ENCODE data around the gene SLX4IP. TPM values are rescaled to one million over a fixed set of nuclear protein-coding genes. Genes with fewer than 3 reads are reported as not detected.

Gene SLX4IP
- total and polyA plus RNA-seq, 5 donors from 2014 or later: 1.5 to 4.1 (median 2.4) TPM

DNA sequence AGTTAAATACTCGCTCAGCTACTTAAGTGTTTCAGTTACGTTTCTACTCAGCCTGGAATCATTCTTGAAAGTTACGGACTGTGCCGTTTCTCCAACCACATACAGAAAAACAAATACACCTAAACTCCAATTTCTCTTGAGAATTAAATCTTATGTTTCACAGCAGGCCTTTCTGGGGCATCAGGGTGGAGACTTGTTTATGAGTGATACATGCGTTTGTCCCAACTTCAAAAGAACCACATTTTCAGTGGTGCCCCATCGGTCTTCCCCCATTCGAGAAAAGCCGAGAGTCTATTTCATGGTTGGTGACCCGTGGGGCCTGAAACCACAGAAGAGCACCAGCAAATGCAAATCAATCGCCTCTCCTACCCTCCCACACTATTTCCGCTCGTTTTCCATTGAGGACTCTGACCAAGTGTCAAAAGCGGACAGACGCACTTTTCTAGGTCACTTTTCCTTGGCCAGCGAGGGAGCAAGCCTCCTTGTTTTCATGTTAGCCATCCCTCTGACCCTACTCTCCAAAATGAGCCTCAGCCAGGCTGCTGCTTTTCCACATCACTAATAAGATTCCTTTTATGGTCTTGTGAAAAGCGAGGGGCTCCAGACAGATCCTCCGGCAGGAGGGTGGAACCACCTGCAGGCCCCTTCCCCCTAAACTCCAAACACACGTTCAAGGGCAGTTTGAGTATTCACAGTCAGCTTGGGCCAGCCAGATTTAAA lies 235.6 kb downstream of the SLX4IP start:
- no peak for ATAC-seq (ENCODE audit: low read depth in 2 of 2)
- no peaks in the 10 kb centered on the region for H3K36me3 ChIP-seq (ENCODE audit: control insufficient read depth, insufficient read depth, low read length)
- H3K4me3 ChIP-seq (ENCODE audit: low read depth, low read length): no peak overlapping the region
- H3K36me3 Mint-ChIP-seq: no peaks in the 10 kb centered on the region
- no peak for DNase-seq
- peaks cover 51% of the 10 kb centered on the region for H3K27me3 Mint-ChIP-seq
- peaks cover 0 to 32% (median 0%) of the 10 kb centered on the region in 4 donors for H3K4me1 Mint-ChIP-seq
- peaks cover 35% of the 10 kb centered on the region for H3K4me1 ChIP-seq (ENCODE audit: control insufficient read depth, insufficient read depth, low read length, poor library complexity, severe bottlenecking)
- H3K9me3 ChIP-seq (ENCODE audit: control insufficient read depth in 2 of 2, low read length in 2 of 2): no peaks in the 10 kb centered on the region
- H3K4me3 Mint-ChIP-seq: no peak overlapping the region
- no peak overlapping the region for H3K27ac ChIP-seq (ENCODE audit: insufficient read depth, low read length, poor library complexity, severe bottlenecking)
- no peak overlapping the region for H3K27ac Mint-ChIP-seq
- H3K9me3 Mint-ChIP-seq: no peaks in the 10 kb centered on the region
- H3K27me3 ChIP-seq (ENCODE audit: control insufficient read depth, insufficient read depth, low read length): peaks cover 18% of the 10 kb centered on the region

DNA sequence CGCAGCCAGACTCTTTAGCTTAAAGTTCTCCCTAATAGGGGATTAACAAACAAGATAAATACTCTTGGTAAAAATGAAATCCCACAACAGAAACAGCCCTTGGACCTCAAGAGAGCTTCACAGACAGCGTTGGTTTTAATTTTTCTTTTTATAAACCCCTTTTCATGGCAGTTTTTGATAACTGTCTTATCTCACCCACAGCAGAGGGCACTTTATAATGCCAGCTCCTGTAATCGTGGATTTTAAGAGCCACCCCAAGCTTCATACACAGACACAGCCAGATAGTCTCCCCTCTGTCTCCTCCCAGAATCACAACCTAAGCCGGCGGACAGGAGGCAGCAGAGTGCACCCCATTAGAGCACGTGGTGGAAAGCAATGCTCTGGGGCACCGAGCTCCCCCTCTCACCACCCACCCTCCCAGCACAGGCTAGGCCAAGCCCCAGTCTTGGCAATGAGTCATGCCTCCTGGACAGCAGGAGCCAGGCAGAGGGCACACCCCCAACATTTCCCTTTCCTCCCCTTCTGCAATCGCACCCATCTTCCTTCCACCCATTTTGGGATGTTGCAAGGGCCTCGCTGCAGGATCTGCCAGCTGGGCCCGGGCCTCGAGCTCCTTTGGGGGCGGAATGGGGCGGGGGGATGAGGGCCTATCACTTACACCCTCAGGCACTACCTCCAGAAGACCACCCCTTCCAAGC lies 236.3 kb downstream of the SLX4IP start:
- H3K9me3 ChIP-seq (ENCODE audit: control insufficient read depth in 2 of 2, low read length in 2 of 2): no peaks in the 10 kb centered on the region
- Mint-ChIP-seq H3K9me3 (no peaks in the 10 kb centered on the region), H3K27me3 (peaks cover 58% of the 10 kb centered on the region), H3K27ac (peak overlapping the region in 1 of 3 donors; percentile 6), H3K36me3 (no peaks in the 10 kb centered on the region), H3K4me3 (peak overlapping the region in 2 of 4 donors; percentile 11 to 44), H3K4me1 (peaks cover 0 to 32% (median 0%) of the 10 kb centered on the region in 4 donors)
- ATAC-seq (ENCODE audit: low read depth in 2 of 2) (peak; percentile 30 to 33), DNase-seq (peak in 1 of 3 donors; percentile 35)
- no peak overlapping the region for H3K27ac ChIP-seq (ENCODE audit: insufficient read depth, low read length, poor library complexity, severe bottlenecking)
- H3K36me3 ChIP-seq (ENCODE audit: control insufficient read depth, insufficient read depth, low read length): no peaks in the 10 kb centered on the region
- H3K4me3 ChIP-seq (ENCODE audit: low read depth, low read length): no peak overlapping the region
- peaks cover 21% of the 10 kb centered on the region for H3K27me3 ChIP-seq (ENCODE audit: control insufficient read depth, insufficient read depth, low read length)
- peaks cover 35% of the 10 kb centered on the region for H3K4me1 ChIP-seq (ENCODE audit: control insufficient read depth, insufficient read depth, low read length, poor library complexity, severe bottlenecking)

DNA sequence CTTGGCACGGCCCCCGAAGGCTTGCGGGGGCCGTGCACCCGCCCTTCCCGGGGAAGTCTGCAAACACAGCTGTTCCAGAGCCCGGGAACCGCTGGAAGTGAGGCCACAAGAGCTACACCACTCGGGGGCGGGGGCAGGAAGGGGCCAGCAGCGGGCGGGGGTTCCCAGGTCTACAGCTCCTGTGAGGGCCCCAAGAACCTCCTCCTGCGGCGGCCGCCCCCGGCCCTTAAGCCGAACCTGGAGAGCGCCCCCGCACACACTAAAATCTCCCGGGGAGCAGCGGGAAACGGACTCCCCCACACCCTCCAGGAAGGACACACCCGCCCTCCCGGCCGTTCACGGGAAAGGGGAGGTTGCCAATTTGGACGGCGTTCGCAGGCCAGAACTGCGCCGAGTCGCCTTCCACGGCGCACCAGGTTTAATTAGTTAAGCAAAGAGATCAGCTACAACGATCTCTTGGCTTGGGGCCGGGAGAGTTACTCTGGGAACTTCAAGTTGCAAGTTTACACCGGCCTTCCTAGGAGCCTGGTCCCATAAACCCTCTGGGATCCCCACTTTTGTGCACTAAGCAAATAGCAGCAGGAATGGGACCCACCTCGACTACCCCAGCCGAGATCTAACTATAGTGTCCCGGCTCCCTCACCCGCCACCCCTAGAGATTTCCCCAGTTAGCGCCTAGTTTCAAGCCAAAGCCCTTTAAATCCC lies 237.0 kb downstream of the SLX4IP start:
- Mint-ChIP-seq H3K27ac (no peak overlapping the region), H3K36me3 (no peaks in the 10 kb centered on the region), H3K27me3 (peaks cover 65% of the 10 kb centered on the region), H3K4me1 (peaks cover 0 to 32% (median 0%) of the 10 kb centered on the region in 4 donors), H3K9me3 (no peaks in the 10 kb centered on the region), H3K4me3 (peak overlapping the region; percentile 56 to 93 (median 74))
- DNase-seq (peak in 1 of 3 donors; percentile 9), ATAC-seq (ENCODE audit: low read depth in 2 of 2) (no peak)
- Histone ChIP-seq H3K4me3 (ENCODE audit: low read depth, low read length) (no peak overlapping the region), H3K27ac (ENCODE audit: insufficient read depth, low read length, poor library complexity, severe bottlenecking) (no peak overlapping the region), H3K4me1 (ENCODE audit: control insufficient read depth, insufficient read depth, low read length, poor library complexity, severe bottlenecking) (peaks cover 35% of the 10 kb centered on the region), H3K36me3 (ENCODE audit: control insufficient read depth, insufficient read depth, low read length) (no peaks in the 10 kb centered on the region), H3K9me3 (ENCODE audit: control insufficient read depth in 2 of 2, low read length in 2 of 2) (no peaks in the 10 kb centered on the region), H3K27me3 (ENCODE audit: control insufficient read depth, insufficient read depth, low read length) (peaks cover 25% of the 10 kb centered on the region)

DNA sequence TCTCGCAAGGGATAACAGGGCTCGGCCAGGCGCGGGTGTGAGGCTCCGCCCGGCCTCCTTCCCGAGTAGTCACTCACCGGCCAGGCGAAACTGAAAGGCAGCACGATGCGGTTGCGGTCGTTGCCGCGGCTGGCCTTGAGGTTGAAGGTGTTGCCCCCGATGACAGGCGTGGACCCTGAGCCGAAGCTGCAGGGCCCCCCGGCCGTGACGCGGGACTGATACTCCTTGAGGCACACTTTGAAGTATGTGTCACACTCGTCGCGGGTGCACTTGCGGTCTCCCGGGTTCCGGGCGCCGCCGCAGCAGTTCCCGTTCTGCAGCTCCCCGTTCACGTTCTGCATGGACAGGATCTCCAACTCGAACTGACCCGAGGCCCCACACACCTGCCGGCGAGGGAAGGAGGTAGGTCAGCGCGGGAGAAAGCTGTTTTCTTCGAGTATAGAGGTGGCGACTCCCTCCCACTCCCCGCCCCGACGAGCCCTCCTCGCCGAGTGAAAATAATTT lies 237.6 kb downstream of the SLX4IP start:
- peak overlapping the region; percentile 56 to 93 (median 74) for H3K4me3 Mint-ChIP-seq
- no peaks in the 10 kb centered on the region for H3K36me3 Mint-ChIP-seq
- H3K4me1 Mint-ChIP-seq: peaks cover 0 to 32% (median 0%) of the 10 kb centered on the region in 4 donors
- no peak overlapping the region for H3K4me3 ChIP-seq (ENCODE audit: low read depth, low read length)
- no peaks in the 10 kb centered on the region for H3K9me3 Mint-ChIP-seq
- no peak overlapping the region for H3K27ac Mint-ChIP-seq
- H3K4me1 ChIP-seq (ENCODE audit: control insufficient read depth, insufficient read depth, low read length, poor library complexity, severe bottlenecking): peaks cover 35% of the 10 kb centered on the region
- no peaks in the 10 kb centered on the region for H3K9me3 ChIP-seq (ENCODE audit: control insufficient read depth in 2 of 2, low read length in 2 of 2)
- DNase-seq (peak in 1 of 3 donors; percentile 38), ATAC-seq (ENCODE audit: low read depth in 2 of 2) (peak in 1 of 2 donors; percentile 9)
- H3K27ac ChIP-seq (ENCODE audit: insufficient read depth, low read length, poor library complexity, severe bottlenecking): no peak overlapping the region
- peaks cover 25% of the 10 kb centered on the region for H3K27me3 ChIP-seq (ENCODE audit: control insufficient read depth, insufficient read depth, low read length)
- no peaks in the 10 kb centered on the region for H3K36me3 ChIP-seq (ENCODE audit: control insufficient read depth, insufficient read depth, low read length)
- peaks cover 66% of the 10 kb centered on the region for H3K27me3 Mint-ChIP-seq

DNA sequence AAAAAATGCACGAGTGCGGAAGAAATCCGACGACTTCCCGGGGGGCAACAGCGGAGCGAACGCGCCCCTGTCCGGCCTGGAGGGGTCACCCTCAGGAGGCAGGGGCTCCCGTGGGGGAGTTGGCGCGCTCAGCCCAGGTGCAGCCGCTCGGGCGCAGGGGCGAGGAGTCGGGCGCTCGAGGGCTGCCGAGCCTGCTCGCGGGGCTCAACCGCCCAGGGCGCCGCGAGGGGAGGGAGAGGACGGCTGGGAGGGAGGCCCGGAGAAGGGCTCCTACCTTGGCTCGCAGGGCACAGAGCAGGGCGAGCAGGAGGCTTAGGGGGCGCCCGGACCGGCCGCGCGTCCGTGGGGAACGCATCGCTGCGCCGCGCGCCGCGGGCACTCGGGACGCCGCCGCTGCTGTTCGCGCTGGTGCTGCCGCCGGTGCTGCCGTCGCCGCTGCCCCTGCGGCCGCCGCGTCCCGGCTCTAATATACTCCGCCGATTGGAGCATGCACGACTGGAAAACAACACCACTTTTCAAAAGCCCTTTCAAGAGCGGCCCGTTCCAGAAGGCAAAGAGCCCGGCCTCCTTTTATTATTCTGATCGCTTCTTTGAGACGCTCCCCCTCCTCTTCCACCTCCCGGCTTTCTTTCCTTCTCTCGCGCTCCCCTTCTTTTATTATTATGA lies 238.2 kb downstream of the SLX4IP start:
- ATAC-seq (ENCODE audit: low read depth in 2 of 2): no peak
- no peaks in the 10 kb centered on the region for H3K36me3 Mint-ChIP-seq

DNA sequence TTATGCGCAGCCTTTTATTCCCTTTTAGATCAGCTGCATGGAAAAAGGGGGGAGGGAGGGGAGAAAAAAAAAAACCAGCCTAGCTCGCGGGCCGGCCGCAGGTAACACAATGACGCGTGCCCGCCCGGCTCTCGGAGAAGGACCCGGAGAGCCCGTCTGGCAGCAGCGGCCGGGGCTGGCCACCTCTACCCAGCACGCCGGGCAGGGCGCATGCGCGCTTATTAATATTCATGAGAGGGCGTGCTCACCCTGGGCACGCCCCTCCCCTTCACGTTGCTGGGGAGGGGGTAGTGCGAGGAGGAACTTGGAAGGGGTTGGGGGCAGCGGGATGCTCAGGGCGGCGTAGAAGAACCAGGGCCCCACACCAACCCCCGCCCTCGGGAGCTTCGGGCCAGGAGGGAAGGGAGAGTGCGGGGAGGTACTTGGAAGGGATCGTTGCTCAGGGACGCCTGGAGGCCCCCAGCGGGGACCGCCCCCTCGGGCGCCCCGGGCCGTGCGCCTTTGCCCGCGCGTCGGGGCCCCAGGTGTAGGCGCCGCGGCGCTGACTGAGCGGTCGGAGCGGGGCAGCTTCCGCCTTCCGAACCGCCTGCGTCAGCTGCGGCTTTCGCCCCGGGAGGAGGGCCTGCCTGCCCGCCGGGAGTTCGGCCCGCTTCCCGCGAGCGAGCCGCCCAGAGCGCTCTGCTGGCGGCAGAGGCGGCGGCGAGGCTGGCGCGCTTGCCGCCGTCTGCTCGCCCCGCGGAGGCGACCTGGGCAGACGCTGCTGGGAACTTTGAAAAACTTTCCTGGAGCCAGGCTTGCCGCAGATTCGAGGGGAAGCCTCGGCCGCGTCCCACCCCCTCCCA lies 239.0 kb downstream of the SLX4IP start, which contains the start of gene JAG1:
Gene JAG1 (minus strand): TSS at position 158 of the 842 bp plus-strand sequence. CDS start 469 bp downstream, outside the sequence.
- Mint-ChIP-seq H3K27ac (no peak within 1 kb of the TSS), H3K27me3 (peaks cover 71% of the 10 kb centered on the region), H3K36me3 (no peaks in the 10 kb centered on the region), H3K9me3 (peaks cover 0 to 2% (median 0%) of the 10 kb centered on the region in 7 donors), H3K4me3 (peak within 1 kb of the TSS; percentile 56 to 93 (median 77)), H3K4me1 (peaks cover 0 to 32% (median 0%) of the 10 kb centered on the region in 4 donors)
- ATAC-seq (ENCODE audit: low read depth in 2 of 2) (peak; percentile 48 to 52), DNase-seq (peak in 1 of 3 donors; percentile 59)
- H3K36me3 ChIP-seq (ENCODE audit: control insufficient read depth, insufficient read depth, low read length): no peaks in the 10 kb centered on the region
- H3K27ac ChIP-seq (ENCODE audit: insufficient read depth, low read length, poor library complexity, severe bottlenecking): no peak within 1 kb of the TSS
- H3K9me3 ChIP-seq (ENCODE audit: control insufficient read depth in 2 of 2, low read length in 2 of 2): no peaks in the 10 kb centered on the region
- H3K27me3 ChIP-seq (ENCODE audit: control insufficient read depth, insufficient read depth, low read length): peaks cover 29% of the 10 kb centered on the region
- peaks cover 35% of the 10 kb centered on the region for H3K4me1 ChIP-seq (ENCODE audit: control insufficient read depth, insufficient read depth, low read length, poor library complexity, severe bottlenecking)
- no peak within 1 kb of the TSS for H3K4me3 ChIP-seq (ENCODE audit: low read depth, low read length)

More for the DNA sequence above, 238.2 kb downstream of the SLX4IP start:
- H3K27ac ChIP-seq (ENCODE audit: insufficient read depth, low read length, poor library complexity, severe bottlenecking): no peak overlapping the region
- peaks cover 25% of the 10 kb centered on the region for H3K27me3 ChIP-seq (ENCODE audit: control insufficient read depth, insufficient read depth, low read length)
- Mint-ChIP-seq H3K9me3 (peaks cover 0 to 2% (median 0%) of the 10 kb centered on the region in 7 donors), H3K27ac (no peak overlapping the region), H3K27me3 (peaks cover 66% of the 10 kb centered on the region), H3K4me1 (peaks cover 0 to 32% (median 0%) of the 10 kb centered on the region in 4 donors), H3K4me3 (peak overlapping the region; percentile 56 to 93 (median 77))
- H3K4me3 ChIP-seq (ENCODE audit: low read depth, low read length): no peak overlapping the region
- H3K4me1 ChIP-seq (ENCODE audit: control insufficient read depth, insufficient read depth, low read length, poor library complexity, severe bottlenecking): peaks cover 35% of the 10 kb centered on the region
- no peaks in the 10 kb centered on the region for H3K9me3 ChIP-seq (ENCODE audit: control insufficient read depth in 2 of 2, low read length in 2 of 2)
- DNase-seq: peak in 1 of 3 donors; percentile 14
- H3K36me3 ChIP-seq (ENCODE audit: control insufficient read depth, insufficient read depth, low read length): no peaks in the 10 kb centered on the region

Measured in CD4-positive, CD25-positive, alpha-beta regulatory T cell (primary cell).